Transverse colon (tissue), 4 donors: ENCODE results near the gene SPDYE6. TPM values are rescaled to one million over a fixed set of nuclear protein-coding genes. Genes with fewer than 3 reads are reported as not detected.

Experiments used
- DNase-seq: peaks from one replicate; pipeline ENCODE4 v3.0.0-alpha.2; 2019
- H3K27ac ChIP-seq, 4 donors: fragments of 200-600 bp; sonication (generic); 2 replicates each; pipeline ENCODE4 v1.5.1; 2016 to 2018; ENCODE audit warnings: inconsistent platforms in 4 of 4
- H3K27me3 ChIP-seq: fragments of 200-600 bp; sonication (generic); 2 replicates; pipeline ENCODE4 v1.5.1; 2017; ENCODE audit warnings: inconsistent platforms
- H3K36me3 ChIP-seq, 4 donors: fragments of 200-600 bp; sonication (generic); 2 replicates each; pipeline ENCODE4 v1.5.1; 2017 to 2019; ENCODE audit warnings: inconsistent platforms in 4 of 4
- H3K4me1 ChIP-seq, 4 donors: fragments of 200-600 bp; sonication (generic); 2 replicates each; pipeline ENCODE4 v1.5.1; 2017 to 2020; ENCODE audit warnings: inconsistent platforms in 4 of 4
- H3K4me3 ChIP-seq, 4 donors: fragments of 200-600 bp; sonication (generic); 1 replicate in 1 of 4; 2 replicates in 3 of 4; pipeline versions ENCODE4 v1.5.1 to v1.6.1; 2017 to 2019; ENCODE audit warnings: inconsistent platforms in 4 of 4
- H3K9me3 ChIP-seq, 2 donors: fragments of 200-600 bp; sonication (generic); 2 replicates each; pipeline ENCODE4 v1.5.1; 2017 to 2019; ENCODE audit warnings: inconsistent platforms in 2 of 2
- CTCF ChIP-seq, 5 experiments: fragments of 200-600 bp in 3 of 5; fragments of 450-650 bp in 2 of 5; sonication (generic) in 3 of 5; IDR thresholded peaks; 1 replicate in 2 of 5; 2 replicates in 3 of 5; pipeline ENCODE4 v1.5.1; 2016 to 2017; ENCODE audit warnings: antibody characterized with exemption in 5 of 5, inconsistent platforms in 3 of 5, mild to moderate bottlenecking in 2 of 5, moderate library complexity in 1 of 5
- EP300 ChIP-seq: sonication (generic); formaldehyde crosslinking; IDR thresholded peaks from one replicate; pipeline ENCODE4 v1.6.1; 2017; ENCODE audit warnings: antibody characterized with exemption, low read depth
- POLR2A ChIP-seq: fragments of 450-650 bp; IDR thresholded peaks from one replicate; pipeline ENCODE4 v1.6.1; 2016; ENCODE audit warnings: antibody characterized with exemption, mild to moderate bottlenecking, moderate library complexity
- POLR2AphosphoS5 ChIP-seq, 3 donors: sonication (generic); formaldehyde crosslinking; IDR thresholded peaks; one replicate each; pipeline ENCODE4 v1.6.1; 2016; ENCODE audit warnings: antibody characterized with exemption in 3 of 3
- WGBS, 2 donors: methylation state at CpG; one replicate each; pipeline ENCODE4 v1.1.5; 2018; ENCODE audit warnings: low coverage in 1 of 2; 5-methylcytosine and 5-hydroxymethylcytosine counted together
- in situ Hi-C, 4 donors: fragments of 200-750 bp; cut with MboI; loops; one replicate each; pipeline versions ENCODE4 v1.15.0 to v1.15.1; 2017; ENCODE audit warnings: low sequenced_read_pairs in 3 of 4, low pct_ligation_motif_present in 1 of 4, low pct_unique_long_range_greater_than_20kb in 1 of 4
- intact Hi-C: fragments of 100-400 bp; cut with DNase I; formaldehyde crosslinking; loops from one replicate; pipeline ENCODE4 v1.15.1; 2023; ENCODE audit warnings: low total_unique reads
- total RNA-seq, 4 donors: library from RNA; depleted of rRNA; stranded (reverse); fragments of >200 nt; gene quantifications; one replicate each; pipeline ENCODE4 v1.1.0, GENCODE V29; 2016

SPDYE6 gene
- total RNA-seq, 4 donors from 2014 or later, result not detected

- intact Hi-C loops, result no loop called here
- WGBS, 2 donors, result 94 to 100% methylated on average over 4 to 8 of the region's 8 CpGs
- no peaks in the 10 kb centered on the region for H3K27me3 ChIP-seq
- H3K4me3 ChIP-seq, result no peak overlapping the region
- H3K9me3 ChIP-seq, result no peaks in the 10 kb centered on the region
- H3K27ac ChIP-seq, result no peak overlapping the region
- DNase-seq, result no peak
- peaks cover 0 to 30% (median 7%) of the 10 kb centered on the region in 4 donors for H3K36me3 ChIP-seq
- in situ Hi-C loops, result loop anchor here in 3 of 4 donors (10.0 to 25.0 kb wide), 2 partner anchors 114 to 861 kb away; partner anchors contain the start of gene SH2B2 (in 2 of the 3)
- TF ChIP-seq POLR2AphosphoS5 (IDR thresholded peaks at IDR 0.05) (no peak), CTCF (IDR thresholded peaks at IDR 0.05) (no peak), EP300 (no peak), POLR2A (no peak)
- peaks cover 4 to 20% (median 14%) of the 10 kb centered on the region in 4 donors for H3K4me1 ChIP-seq
These were observed 42.3 kb upstream of the SPDYE6 start for GRCh38 chr7:102398543-102398942.

GRCh38 chr7:102396710-102397019 is 40.4 kb upstream of the SPDYE6 start:
- no peak for DNase-seq
- intact Hi-C loops, result no loop called here
- in situ Hi-C loops, result loop anchor here in 3 of 4 donors (10.0 to 25.0 kb wide), 2 partner anchors 112 to 859 kb away; partner anchors contain the start of gene SH2B2 (in 2 of the 3)
- H3K4me1 ChIP-seq, result peaks cover 4 to 20% (median 14%) of the 10 kb centered on the region in 4 donors
- peaks cover 0 to 17% (median 2%) of the 10 kb centered on the region in 4 donors for H3K36me3 ChIP-seq
- no peaks in the 10 kb centered on the region for H3K9me3 ChIP-seq
- TF ChIP-seq POLR2A, result no peak
- TF ChIP-seq EP300, result no peak
- TF ChIP-seq CTCF (IDR thresholded peaks at IDR 0.05), result no peak
- peak overlapping the region; percentile 78 to 97 (median 84) for H3K4me3 ChIP-seq
- 1 to 3% methylated on average over 8 to 12 of the region's 12 CpGs for WGBS, 2 donors
- peak overlapping the region; percentile 79 to 95 (median 85) for H3K27ac ChIP-seq
- no peaks in the 10 kb centered on the region for H3K27me3 ChIP-seq

- TF ChIP-seq POLR2A, result peak; percentile 68
- no peak for TF ChIP-seq EP300
- peak; percentile 62 to 79 (median 71) for TF ChIP-seq POLR2AphosphoS5 (IDR thresholded peaks at IDR 0.05)
- TF ChIP-seq CTCF (IDR thresholded peaks at IDR 0.05), result no peak
- intact Hi-C loops, result no loop called here
- peak within 1 kb of the TSS; percentile 78 to 97 (median 84) for H3K4me3 ChIP-seq
- peaks cover 0 to 17% (median 2%) of the 10 kb centered on the region in 4 donors for H3K36me3 ChIP-seq
- H3K9me3 ChIP-seq, result no peaks in the 10 kb centered on the region
- in situ Hi-C loops, result loop anchor here in 3 of 4 donors (10.0 to 25.0 kb wide), 2 partner anchors 111 to 859 kb away; partner anchors contain the start of gene SH2B2 (in 2 of the 3)
- peaks cover 4 to 20% (median 14%) of the 10 kb centered on the region in 4 donors for H3K4me1 ChIP-seq
- no peaks in the 10 kb centered on the region for H3K27me3 ChIP-seq
- WGBS, 2 donors, result 0% methylated on average over 5 to 35 of the region's 59 CpGs
- H3K27ac ChIP-seq, result peak within 1 kb of the TSS; percentile 79 to 95 (median 85)
- DNase-seq, result peak; percentile 89
These were observed 39.8 kb upstream of the SPDYE6 start, which contains the start of gene PRKRIP1 for GRCh38 chr7:102395873-102396709. PRKRIP1 (plus strand) TSS chr7:102396363; CDS start chr7:102396412, 49 bp downstream.

GRCh38 chr7:102395592-102395872 is 39.3 kb upstream of the SPDYE6 start:
- H3K27ac ChIP-seq, result peak overlapping the region; percentile 79 to 95 (median 85)
- intact Hi-C loops, result no loop called here

More at GRCh38 chr7:102395592-102395872, 39.3 kb upstream of the SPDYE6 start:
- in situ Hi-C loops, result loop anchor here in 3 of 4 donors (10.0 to 25.0 kb wide), 2 partner anchors 111 to 858 kb away; partner anchors contain the start of gene SH2B2 (in 2 of the 3)
- WGBS, 2 donors, result 8 to 35% methylated on average over 2 to 9 of the region's 9 CpGs
- Histone ChIP-seq H3K4me3 (peak overlapping the region; percentile 34 to 97 (median 83)), H3K9me3 (no peaks in the 10 kb centered on the region), H3K4me1 (peaks cover 4 to 20% (median 14%) of the 10 kb centered on the region in 4 donors), H3K27me3 (no peaks in the 10 kb centered on the region), H3K36me3 (peaks cover 0 to 14% (median 1%) of the 10 kb centered on the region in 4 donors)
- TF ChIP-seq POLR2AphosphoS5 (IDR thresholded peaks at IDR 0.05), result no peak
- DNase-seq, result no peak
